ENCODE data around the gene SVIL. TPM values are rescaled to one million over a fixed set of nuclear protein-coding genes. Genes with fewer than 3 reads are reported as not detected.
"Not testable (repeated sequence)": the region's sequence is repeated elsewhere in the genome, so short reads cannot be mapped to it uniquely, and the experiment has no call there.

The SVIL gene
- polyA plus RNA-seq, 1 donor from 2014 or later: 7.3 TPM

- Histone ChIP-seq H3K9ac (ENCODE audit: low read length) (no peak overlapping the region), H2AFZ (ENCODE audit: low read depth, low read length) (no peak overlapping the region), H3K9me2 (ENCODE audit: insufficient read depth, low read length) (no peaks in the 10 kb centered on the region), H3F3A (ENCODE audit: insufficient read depth, low read length, poor library complexity, severe bottlenecking) (no peaks in the 10 kb centered on the region), H3K36me3 (ENCODE audit: insufficient read depth, low read length) (no peaks in the 10 kb centered on the region), H3K4me2 (ENCODE audit: low read length) (no peak overlapping the region), H3K4me3 (ENCODE audit: low read length) (no peak overlapping the region), H4K20me1 (ENCODE audit: insufficient read depth) (no peaks in the 10 kb centered on the region), H3K27ac (ENCODE audit: low read length) (no peak overlapping the region), H3K9me3 (ENCODE audit: low read length) (no peaks in the 10 kb centered on the region), H3K27me3 (ENCODE audit: insufficient read depth, low read depth, low read length) (no peaks in the 10 kb centered on the region), H3K79me2 (replicated peaks; ENCODE audit: insufficient read depth, low read length) (peaks cover 5% of the 10 kb centered on the region)
- TF ChIP-seq RAD21 (conservative IDR thresholded peaks at IDR 0.05) (no peak), REST (IDR thresholded peaks at IDR 0.05; ENCODE audit: borderline replicate concordance) (no peak), EP300 (conservative IDR thresholded peaks at IDR 0.05; ENCODE audit: poor library complexity, severe bottlenecking) (no peak), MXI1 (conservative IDR thresholded peaks at IDR 0.05; ENCODE audit: poor library complexity, severe bottlenecking) (no peak), TAF1 (IDR thresholded peaks at IDR 0.05; ENCODE audit: low read depth) (no peak), POLR2AphosphoS5 (IDR thresholded peaks at IDR 0.05) (no peak), EZH2 (IDR thresholded peaks at IDR 0.05; ENCODE audit: borderline replicate concordance, insufficient read depth, low read length, poor library complexity, severe bottlenecking) (no peak), SMC3 (conservative IDR thresholded peaks at IDR 0.05; ENCODE audit: poor library complexity) (no peak)
- TF ChIP-seq, protein P1, sequence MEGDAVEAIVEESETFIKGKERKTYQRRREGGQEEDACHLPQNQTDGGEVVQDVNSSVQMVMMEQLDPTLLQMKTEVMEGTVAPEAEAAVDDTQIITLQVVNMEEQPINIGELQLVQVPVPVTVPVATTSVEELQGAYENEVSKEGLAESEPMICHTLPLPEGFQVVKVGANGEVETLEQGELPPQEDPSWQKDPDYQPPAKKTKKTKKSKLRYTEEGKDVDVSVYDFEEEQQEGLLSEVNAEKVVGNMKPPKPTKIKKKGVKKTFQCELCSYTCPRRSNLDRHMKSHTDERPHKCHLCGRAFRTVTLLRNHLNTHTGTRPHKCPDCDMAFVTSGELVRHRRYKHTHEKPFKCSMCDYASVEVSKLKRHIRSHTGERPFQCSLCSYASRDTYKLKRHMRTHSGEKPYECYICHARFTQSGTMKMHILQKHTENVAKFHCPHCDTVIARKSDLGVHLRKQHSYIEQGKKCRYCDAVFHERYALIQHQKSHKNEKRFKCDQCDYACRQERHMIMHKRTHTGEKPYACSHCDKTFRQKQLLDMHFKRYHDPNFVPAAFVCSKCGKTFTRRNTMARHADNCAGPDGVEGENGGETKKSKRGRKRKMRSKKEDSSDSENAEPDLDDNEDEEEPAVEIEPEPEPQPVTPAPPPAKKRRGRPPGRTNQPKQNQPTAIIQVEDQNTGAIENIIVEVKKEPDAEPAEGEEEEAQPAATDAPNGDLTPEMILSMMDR (IDR thresholded peaks at IDR 0.05; ENCODE audit: poor library complexity, severe bottlenecking): no peak
Observed at GRCh38 chr10:29615195-29615594, 19.6 kb downstream of the SVIL start.

GRCh38 chr10:29614289-29614688, 20.5 kb downstream of the SVIL start:
- not testable (repeated sequence) for H3K36me3 ChIP-seq (ENCODE audit: insufficient read depth, low read length); H3K9me3 ChIP-seq (ENCODE audit: low read length); H3K4me2 ChIP-seq (ENCODE audit: low read length); H3K27me3 ChIP-seq (ENCODE audit: insufficient read depth, low read depth, low read length); H4K20me1 ChIP-seq (ENCODE audit: insufficient read depth); H3K79me2 ChIP-seq (replicated peaks; ENCODE audit: insufficient read depth, low read length); H2AFZ ChIP-seq (ENCODE audit: low read depth, low read length); H3K9me2 ChIP-seq (ENCODE audit: insufficient read depth, low read length); H3K27ac ChIP-seq (ENCODE audit: low read length); H3F3A ChIP-seq (ENCODE audit: insufficient read depth, low read length, poor library complexity, severe bottlenecking); H3K9ac ChIP-seq (ENCODE audit: low read length); H3K4me3 ChIP-seq (ENCODE audit: low read length)

- no peak overlapping the region for H3K9ac ChIP-seq (ENCODE audit: low read length)
- peaks cover under 1% of the 10 kb centered on the region for H3K79me2 ChIP-seq (replicated peaks; ENCODE audit: insufficient read depth, low read length)
- H3K9me3 ChIP-seq (ENCODE audit: low read length): no peaks in the 10 kb centered on the region
- H4K20me1 ChIP-seq (ENCODE audit: insufficient read depth): no peaks in the 10 kb centered on the region
- H3K27me3 ChIP-seq (ENCODE audit: insufficient read depth, low read depth, low read length): no peaks in the 10 kb centered on the region
- H3K27ac ChIP-seq (ENCODE audit: low read length): no peak overlapping the region
- H3K4me2 ChIP-seq (ENCODE audit: low read length): no peak overlapping the region
- H3F3A ChIP-seq (ENCODE audit: insufficient read depth, low read length, poor library complexity, severe bottlenecking): no peaks in the 10 kb centered on the region
- H3K4me3 ChIP-seq (ENCODE audit: low read length): no peak overlapping the region
- H2AFZ ChIP-seq (ENCODE audit: low read depth, low read length): no peak overlapping the region
- TF ChIP-seq SMC3 (conservative IDR thresholded peaks at IDR 0.05; ENCODE audit: poor library complexity): no peak
- TF ChIP-seq RAD21 (conservative IDR thresholded peaks at IDR 0.05): no peak
- TF ChIP-seq TAF1 (IDR thresholded peaks at IDR 0.05; ENCODE audit: low read depth): no peak
- TF ChIP-seq, protein P1 (IDR thresholded peaks at IDR 0.05; ENCODE audit: poor library complexity, severe bottlenecking): no peak
- TF ChIP-seq EZH2 (IDR thresholded peaks at IDR 0.05; ENCODE audit: borderline replicate concordance, insufficient read depth, low read length, poor library complexity, severe bottlenecking): no peak
- TF ChIP-seq REST (IDR thresholded peaks at IDR 0.05; ENCODE audit: borderline replicate concordance): no peak
- no peak for TF ChIP-seq EP300 (conservative IDR thresholded peaks at IDR 0.05; ENCODE audit: poor library complexity, severe bottlenecking)
- no peak for TF ChIP-seq MXI1 (conservative IDR thresholded peaks at IDR 0.05; ENCODE audit: poor library complexity, severe bottlenecking)
- no peak for TF ChIP-seq POLR2AphosphoS5 (IDR thresholded peaks at IDR 0.05)
- no peaks in the 10 kb centered on the region for H3K9me2 ChIP-seq (ENCODE audit: insufficient read depth, low read length)
- no peaks in the 10 kb centered on the region for H3K36me3 ChIP-seq (ENCODE audit: insufficient read depth, low read length)
Observed at GRCh38 chr10:29613791-29614190, 21.0 kb downstream of the SVIL start.
